GM12878 (cell line): ENCODE results near the gene CHCHD6. TPM values are rescaled to one million over a fixed set of nuclear protein-coding genes. Genes with fewer than 3 reads are reported as not detected.

Source experiments
- ATAC-seq: fragments of 200-7000 bp; cut with Tn5 transposase; 3 replicates; pipeline ENCODE4 v1.9.1; 2020; ENCODE audit warnings: mild to moderate bottlenecking, moderate library complexity
- BruUV-seq: library from RNA; stranded (reverse); fragments of 400-500 nt; replicated peaks from 2 replicates; lab custom pipeline; 2021; lab: Mats Ljungman, UMichigan
- CTCF ChIA-PET: fragments of 300-600 bp; sonication (Branson Sonifier 250); formaldehyde crosslinking; extraction: SDS; loops from one replicate; lab custom pipeline; 2021; ENCODE audit warnings: inconsistent platforms; lab: Yijun Ruan, JAX
- POLR2A ChIA-PET: fragments of 350-600 bp; formaldehyde crosslinking; extraction: SDS; loops from one replicate; lab custom pipeline; 2021; ENCODE audit warnings: inconsistent platforms; lab: Charles Lee
- RAD21 ChIA-PET: fragments of 300-600 bp; sonication (Branson Sonifier 250); formaldehyde crosslinking; loops from one replicate; lab custom pipeline; 2023; ENCODE audit warnings: antibody characterized with exemption; ENCODE audit not compliant: unreplicated experiment; lab: Charles Lee
- SMC1A ChIA-PET: fragments of 300-600 bp; sonication (Branson Sonifier 250); formaldehyde crosslinking; loops from one replicate; lab custom pipeline; 2023; ENCODE audit not compliant: unreplicated experiment, uncharacterized antibody; lab: Charles Lee
- DNase-seq: peaks from one replicate; pipeline ENCODE4 v3.0.0-alpha.2; 2011; ENCODE audit warnings: low read depth, low spot score
- FAIRE-seq: peaks from 3 replicates; lab custom pipeline; 2011; peaks lifted over from hg19 to GRCh38; lab: Jason Lieb, UNC
- H2AFZ ChIP-seq: 2 replicates; pipeline ENCODE4 v1.6.0; 2011; ENCODE audit warnings: low read depth, low read length, control low read depth; ENCODE audit not compliant: control insufficient read depth
- H3K27ac ChIP-seq: 2 replicates; pipeline ENCODE4 v1.5.1; 2011; ENCODE audit warnings: control low read depth; ENCODE audit not compliant: control insufficient read depth, insufficient read depth
- H3K27me3 ChIP-seq, 2 experiments: replicated peaks in 1 of 2; 2 replicates each; pipeline versions ENCODE4 v1.6.0 to v1.6.1; 2011; ENCODE audit warnings: low read length in 1 of 2; ENCODE audit not compliant: control insufficient read depth in 2 of 2, insufficient read depth in 2 of 2
- H3K36me3 ChIP-seq, 2 experiments: 2 replicates each; pipeline ENCODE4 v1.5.1; 2011; ENCODE audit warnings: low read length in 1 of 2; ENCODE audit not compliant: control insufficient read depth in 2 of 2, insufficient read depth in 2 of 2
- H3K4me1 ChIP-seq: 2 replicates; pipeline ENCODE4 v1.6.1; 2011; ENCODE audit warnings: mild to moderate bottlenecking, low read length, moderate library complexity, mixed read lengths; ENCODE audit not compliant: control insufficient read depth, insufficient read depth
- H3K4me2 ChIP-seq: 2 replicates; pipeline ENCODE4 v1.6.0; 2011; ENCODE audit warnings: control low read depth; ENCODE audit not compliant: control insufficient read depth, insufficient read depth
- H3K4me3 ChIP-seq: fragments of 200-600 bp; sonication (generic); 2 replicates; pipeline ENCODE4 v1.5.1; 2016
- H3K79me2 ChIP-seq: 2 replicates; pipeline ENCODE4 v1.6.0; 2011; ENCODE audit warnings: low read length; ENCODE audit not compliant: control insufficient read depth, insufficient read depth
- H3K9ac ChIP-seq: 2 replicates; pipeline ENCODE4 v1.8.0; 2011; ENCODE audit warnings: low read length, control low read depth, mixed read lengths; ENCODE audit not compliant: control insufficient read depth, insufficient read depth
- H3K9me3 ChIP-seq: replicated peaks from 3 replicates; pipeline ENCODE4 v1.5.1; 2011; ENCODE audit warnings: mild to moderate bottlenecking, low read length; ENCODE audit not compliant: control insufficient read depth, insufficient read depth
- H4K20me1 ChIP-seq: 2 replicates; pipeline ENCODE4 v1.6.0; 2011; ENCODE audit not compliant: control insufficient read depth, insufficient read depth
- ASH2L ChIP-seq: fragments of 300-600, 200-600 bp; sonication (generic); IDR thresholded peaks from 2 replicates; pipeline ENCODE4 v1.6.1; 2017; ENCODE audit warnings: low read depth, mild to moderate bottlenecking, borderline replicate concordance
- CEBPB ChIP-seq, 2 experiments: fragments of 150-350 bp in 1 of 2; IDR thresholded peaks; 2 replicates each; pipeline ENCODE4 v1.6.1; 2012 to 2014; ENCODE audit warnings: low read depth in 2 of 2, low read length in 2 of 2, borderline replicate concordance in 1 of 2, inconsistent platforms in 1 of 2
- EGR1 ChIP-seq, 2 experiments: IDR thresholded peaks; 1 replicate in 1 of 2; 2 replicates in 1 of 2; pipeline ENCODE4 v1.6.1; 2011 to 2012; ENCODE audit warnings: low read depth in 2 of 2, low read length in 2 of 2, borderline replicate concordance in 1 of 2, mild to moderate bottlenecking in 1 of 2, moderate library complexity in 1 of 2
- EP300 ChIP-seq, 2 experiments: fragments of 150-350 bp in 1 of 2; IDR thresholded peaks; 2 replicates each; pipeline ENCODE4 v1.6.1; 2011 to 2012; ENCODE audit warnings: low read depth in 2 of 2, low read length in 2 of 2, borderline replicate concordance in 1 of 2, improper control_type of control experiment in 1 of 2, inconsistent platforms in 1 of 2; ENCODE audit not compliant: control insufficient read depth in 1 of 2
- ETV6 ChIP-seq, 2 experiments: fragments of 450-650 bp in 1 of 2; IDR thresholded peaks in 1 of 2; conservative IDR thresholded peaks in 1 of 2; 2 replicates each; pipeline ENCODE4 v1.6.1; 2014; ENCODE audit warnings: antibody characterized with exemption in 1 of 2, borderline replicate concordance in 1 of 2, low read depth in 1 of 2, mild to moderate bottlenecking in 1 of 2, moderate library complexity in 1 of 2
- GATAD2B ChIP-seq: fragments of 450-650 bp; conservative IDR thresholded peaks from 2 replicates; pipeline ENCODE4 v1.6.1; 2017; ENCODE audit warnings: low read depth, mild to moderate bottlenecking, moderate library complexity
- HDAC2 ChIP-seq: fragments of 200-600 bp; sonication (generic); IDR thresholded peaks from 2 replicates; pipeline ENCODE4 v1.6.1; 2017
- HDGF ChIP-seq: fragments of 450-650 bp; IDR thresholded peaks from 2 replicates; pipeline ENCODE4 v1.6.1; 2016; ENCODE audit warnings: antibody characterized with exemption
- HSF1 ChIP-seq: fragments of 150-350 bp; IDR thresholded peaks from 2 replicates; pipeline ENCODE4 v1.6.1; 2014; ENCODE audit warnings: mild to moderate bottlenecking, low read depth, low read length
- IRF3 ChIP-seq: fragments of 450-650 bp; IDR thresholded peaks from 2 replicates; pipeline ENCODE4 v1.6.1; 2014; ENCODE audit warnings: mild to moderate bottlenecking
- RB1 ChIP-seq: fragments of 450-650 bp; formaldehyde crosslinking; IDR thresholded peaks from 2 replicates; pipeline ENCODE4 v1.6.1; 2017; ENCODE audit warnings: mild to moderate bottlenecking, borderline replicate concordance
- RFX5 ChIP-seq: IDR thresholded peaks from 2 replicates; pipeline ENCODE4 v1.6.1; 2011; ENCODE audit warnings: low read depth, low read length, improper control_type of control experiment
- SMAD5 ChIP-seq: IDR thresholded peaks from 2 replicates; pipeline ENCODE4 v1.6.1; 2016; ENCODE audit warnings: antibody characterized with exemption, low read depth
- SPI1 ChIP-seq: IDR thresholded peaks from 2 replicates; pipeline ENCODE4 v1.6.1; 2011; ENCODE audit warnings: low read depth, mild to moderate bottlenecking, low read length, moderate library complexity, borderline replicate concordance; ENCODE audit not compliant: insufficient read depth
- SREBF2 ChIP-seq: IDR thresholded peaks from 2 replicates; pipeline ENCODE4 v1.6.1; 2012; ENCODE audit warnings: mild to moderate bottlenecking, low read length
- TCF3 ChIP-seq: IDR thresholded peaks from 2 replicates; pipeline ENCODE4 v1.6.1; 2012; ENCODE audit warnings: low read depth, mild to moderate bottlenecking, low read length, borderline replicate concordance; ENCODE audit not compliant: insufficient read depth
- YY1 ChIP-seq: IDR thresholded peaks from 2 replicates; pipeline ENCODE4 v1.6.1; 2011; ENCODE audit warnings: low read depth, mild to moderate bottlenecking, low read length
- ZBTB33 ChIP-seq: fragments of 450-650 bp; IDR thresholded peaks from 2 replicates; pipeline ENCODE4 v1.6.1; 2017; ENCODE audit warnings: mild to moderate bottlenecking
- ZNF622 ChIP-seq: fragments of 450-650 bp; IDR thresholded peaks from 2 replicates; pipeline ENCODE4 v1.6.1; 2017; ENCODE audit warnings: mild to moderate bottlenecking, inconsistent platforms
- WGBS: methylation state at CpG from one replicate; pipeline ENCODE4 v1.1.6; 2016; ENCODE audit warnings: low lambda C conversion rate; ENCODE audit not compliant: insufficient replicate concordance, insufficient coverage; ENCODE audit errors: missing lambda C conversion rate; 5-methylcytosine and 5-hydroxymethylcytosine counted together
- in situ Hi-C: fragments of 300-500 bp; cut with MboI; formaldehyde crosslinking; loops from 9 replicates; pipeline ENCODE4 v1.14.3; 2018; ENCODE audit warnings: mixed read lengths
- intact Hi-C: fragments of 100-400 bp; cut with micrococcal nuclease; formaldehyde crosslinking; loops from one replicate; pipeline ENCODE4 v1.14.2; 2022; ENCODE audit not compliant: unreplicated experiment
- polyA plus RNA-seq, 11 experiments: library from polyadenylated mRNA; depleted of rRNA in 4 of 11; unstranded in 6 of 11; stranded (reverse) in 5 of 11; fragments of >200 nt; fragmentation: Nextera tagmentation in 4 of 11; fragmentation: Illumina TruSeq in 1 of 11; extraction: Ambion mirVana in 4 of 11; extraction: Trizol in 1 of 11; gene quantifications; 1 replicate in 1 of 11; 2 replicates in 10 of 11; pipeline versions ENCODE4 v1.2.1 to v1.2.3, GENCODE V29; 2011 to 2016; ENCODE audit warnings: inconsistent platforms in 2 of 11, missing spikeins in 2 of 11, low read depth in 1 of 11
- total RNA-seq, 4 experiments: library from RNA; depleted of rRNA in 3 of 4; stranded (reverse); fragments of >200 nt in 3 of 4; fragmentation: Illumina TruSeq in 1 of 4; extraction: Trizol in 1 of 4; gene quantifications; 2 replicates each; pipeline versions ENCODE4 v1.2.1 to v1.2.3, GENCODE V29; 2013 to 2021
- TF ChIP-seq, protein P1 (sequence below): fragments of 450-650 bp; IDR thresholded peaks from 2 replicates; pipeline ENCODE4 v1.6.1; 2016; ENCODE audit warnings: mild to moderate bottlenecking

Gene CHCHD6
- total and polyA plus RNA-seq, 10 of the 15 experiments (the other 5 are each of a cell fraction or from before 2014, with no cell fraction given): 2.7 to 16.7 (median 12.3) TPM

- 83% methylated on average over 5 of the region's 5 CpGs for WGBS
- POLR2A ChIA-PET: no interaction called here
These were observed 124.3 kb downstream of the CHCHD6 start for GRCh38 chr3:126828306-126828705.

More at GRCh38 chr3:126828306-126828705, 124.3 kb downstream of the CHCHD6 start:
- H3K79me2 ChIP-seq: no peaks in the 10 kb centered on the region
- no peak for FAIRE-seq
- H3K4me3 ChIP-seq: no peak overlapping the region
- no peak overlapping the region for H2AFZ ChIP-seq
- no peak overlapping the region for H3K4me2 ChIP-seq
- H3K9ac ChIP-seq: no peak overlapping the region
- no peak overlapping the region for H3K27ac ChIP-seq
- intact Hi-C loops (no loop called here), in situ Hi-C loops (no loop called here)
- H3K9me3 ChIP-seq: no peaks in the 10 kb centered on the region
- BruUV-seq: no TSS peak
- SMC1A ChIA-PET: interaction anchor here (0.9 kb wide), 1 partner anchor 15 kb away, joined by 3 read pairs; no protein-coding TSS in a partner anchor
- DNase-seq: no peak
- CTCF ChIA-PET: interaction anchor here (0.5 to 1.0 kb wide), 4 partner anchors 18 to 546 kb away, joined by 3 read pairs; no protein-coding TSS in a partner anchor
- TF ChIP-seq TCF3 (no peak), ETV6 (conservative IDR thresholded peaks at IDR 0.05 in 1 of 2, IDR thresholded peaks at IDR 0.05 in 1 of 2; ENCODE audit: borderline replicate concordance in 1 of 2, low read depth in 1 of 2) (no peak), HDGF (no peak), SREBF2 (no peak), YY1 (no peak), IRF3 (no peak), ZBTB33 (no peak), CEBPB (IDR thresholded peaks at IDR 0.05; ENCODE audit: borderline replicate concordance in 1 of 2, low read depth in 2 of 2, low read length in 2 of 2) (no peak), HSF1 (no peak), RB1 (no peak), SPI1 (no peak), HDAC2 (no peak), SMAD5 (no peak), GATAD2B (no peak), RFX5 (no peak), EGR1 (IDR thresholded peaks at IDR 0.05; ENCODE audit: borderline replicate concordance in 1 of 2, low read depth in 2 of 2, low read length in 2 of 2) (no peak), ASH2L (no peak), ZNF622 (no peak), EP300 (IDR thresholded peaks at IDR 0.05; ENCODE audit: borderline replicate concordance in 1 of 2, control insufficient read depth in 1 of 2, low read depth in 2 of 2, low read length in 2 of 2) (no peak)
- TF ChIP-seq, protein P1, sequence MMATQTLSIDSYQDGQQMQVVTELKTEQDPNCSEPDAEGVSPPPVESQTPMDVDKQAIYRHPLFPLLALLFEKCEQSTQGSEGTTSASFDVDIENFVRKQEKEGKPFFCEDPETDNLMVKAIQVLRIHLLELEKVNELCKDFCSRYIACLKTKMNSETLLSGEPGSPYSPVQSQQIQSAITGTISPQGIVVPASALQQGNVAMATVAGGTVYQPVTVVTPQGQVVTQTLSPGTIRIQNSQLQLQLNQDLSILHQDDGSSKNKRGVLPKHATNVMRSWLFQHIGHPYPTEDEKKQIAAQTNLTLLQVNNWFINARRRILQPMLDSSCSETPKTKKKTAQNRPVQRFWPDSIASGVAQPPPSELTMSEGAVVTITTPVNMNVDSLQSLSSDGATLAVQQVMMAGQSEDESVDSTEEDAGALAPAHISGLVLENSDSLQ: no peak
- RAD21 ChIA-PET: no interaction called here
- H4K20me1 ChIP-seq: no peaks in the 10 kb centered on the region
- ATAC-seq: no peak
- no peaks in the 10 kb centered on the region; a peak in 1 of 4 replicates for H3K36me3 ChIP-seq
- H3K27me3 ChIP-seq: no peaks in the 10 kb centered on the region
- no peaks in the 10 kb centered on the region for H3K4me1 ChIP-seq
